Ascending aorta (tissue), 2 donors: ENCODE results near the gene CTSZ. TPM values are rescaled to one million over a fixed set of nuclear protein-coding genes. Genes with fewer than 3 reads are reported as not detected.
"Not testable (repeated sequence)": the region's sequence is repeated elsewhere in the genome, so short reads cannot be mapped to it uniquely, and the experiment has no call there.

ENCODE experiments used
- DNase-seq, 2 donors: peaks; one replicate each; pipeline ENCODE4 v3.0.0-alpha.2; 2019; ENCODE audit warnings: low spot score in 2 of 2
- H3K27ac ChIP-seq, 2 donors: fragments of 200-600 bp; sonication (generic); one replicate each; pipeline ENCODE4 v1.5.1; 2016 to 2017; ENCODE audit warnings: mild to moderate bottlenecking in 1 of 2
- H3K27me3 ChIP-seq: fragments of 200-600 bp; sonication (generic); one replicate; pipeline ENCODE4 v1.5.1; 2017
- H3K36me3 ChIP-seq, 2 donors: fragments of 200-600 bp; sonication (generic); one replicate each; pipeline ENCODE4 v1.5.1; 2016
- H3K4me1 ChIP-seq, 2 donors: fragments of 200-600 bp; sonication (generic); one replicate each; pipeline ENCODE4 v1.5.1; 2016 to 2017; ENCODE audit warnings: mild to moderate bottlenecking in 1 of 2
- H3K4me3 ChIP-seq, 2 donors: fragments of 200-600 bp; sonication (generic); one replicate each; pipeline ENCODE4 v1.5.1; 2016 to 2017; ENCODE audit warnings: mild to moderate bottlenecking in 1 of 2
- H3K9me3 ChIP-seq, 2 donors: fragments of 200-600 bp; sonication (generic); one replicate each; pipeline ENCODE4 v1.5.1; 2016
- CTCF ChIP-seq, 3 experiments: fragments of 200-600 bp in 2 of 3; fragments of 450-650 bp in 1 of 3; sonication (generic) in 2 of 3; IDR thresholded peaks; one replicate each; pipeline ENCODE4 v1.5.1; 2016 to 2019; ENCODE audit warnings: antibody characterized with exemption in 3 of 3, mild to moderate bottlenecking in 1 of 3, moderate library complexity in 1 of 3
- intact Hi-C: fragments of 100-400 bp; cut with DNase I; formaldehyde crosslinking; loops from one replicate; pipeline ENCODE4 v1.15.1; 2023
- total RNA-seq: library from RNA; depleted of rRNA; stranded (reverse); fragments of >200 nt; gene quantifications from one replicate; pipeline ENCODE4 v1.1.0, GENCODE V29; 2016

Gene CTSZ
- total RNA-seq, 1 donor from 2014 or later, result 342 TPM

DNA sequence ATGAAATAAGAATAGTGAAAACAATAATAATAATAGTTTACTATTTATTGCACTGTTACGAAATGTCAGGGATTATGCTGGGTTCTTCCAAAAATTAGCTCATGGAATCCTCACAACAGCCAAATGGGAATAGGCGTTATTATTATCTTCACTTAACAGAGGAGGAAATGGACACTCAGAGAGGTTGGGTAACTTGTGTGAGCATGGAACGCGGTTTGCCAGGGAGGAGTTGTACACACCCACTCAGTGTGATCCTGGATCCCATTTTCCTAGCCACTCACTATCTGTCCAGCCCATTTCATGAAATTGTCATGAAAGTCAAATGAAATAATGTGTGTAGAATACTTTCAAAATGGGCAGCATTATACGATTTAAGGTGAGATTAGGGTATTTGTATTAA lies 21.4 kb downstream of the CTSZ start:
- no peak for TF ChIP-seq CTCF (IDR thresholded peaks at IDR 0.05)
- intact Hi-C loops, result no loop called here
- H3K4me3 ChIP-seq, result no peak overlapping the region
- H3K36me3 ChIP-seq, result peaks cover 30 to 46% of the 10 kb centered on the region in 2 donors
- H3K27ac ChIP-seq, result no peak overlapping the region
- H3K9me3 ChIP-seq, result no peaks in the 10 kb centered on the region
- peaks cover 3 to 13% of the 10 kb centered on the region in 2 donors for H3K4me1 ChIP-seq
- no peaks in the 10 kb centered on the region for H3K27me3 ChIP-seq
- peak in 1 of 2 donors; percentile 57 for DNase-seq

DNA sequence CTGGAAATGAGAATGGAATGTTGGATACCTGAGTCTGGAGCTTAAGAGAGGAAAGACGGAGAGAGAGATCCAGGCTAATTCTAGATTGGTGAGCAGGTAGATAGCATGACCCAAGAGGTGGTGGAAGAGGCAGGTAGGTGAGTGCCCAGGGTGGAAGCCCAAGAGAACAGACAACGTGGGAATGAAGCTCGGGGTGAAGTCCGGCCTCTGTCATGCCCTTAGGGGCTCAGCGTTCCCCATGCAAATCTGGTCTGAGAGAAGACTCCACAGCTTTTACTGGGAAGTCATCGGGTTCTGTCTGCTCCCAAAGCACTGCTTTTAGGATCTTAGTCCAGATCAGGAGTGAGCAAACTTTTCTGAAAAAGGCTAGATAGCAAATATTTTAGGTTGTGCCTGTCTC lies 22.4 kb downstream of the CTSZ start:
- intact Hi-C loops, result no loop called here
- Histone ChIP-seq H3K9me3 (no peaks in the 10 kb centered on the region), H3K4me3 (no peak overlapping the region), H3K4me1 (peaks cover 3 to 15% of the 10 kb centered on the region in 2 donors), H3K27ac (peak overlapping the region in 1 of 2 donors; percentile 3), H3K36me3 (peaks cover 21 to 36% of the 10 kb centered on the region in 2 donors), H3K27me3 (no peaks in the 10 kb centered on the region)
- no peak for TF ChIP-seq CTCF (IDR thresholded peaks at IDR 0.05)
- peak in 1 of 2 donors; percentile 31 for DNase-seq

GRCh38 chr20:58983115-58983468 lies 24.0 kb downstream of the CTSZ start:
- H3K27me3 ChIP-seq, H3K9me3 ChIP-seq, H3K4me3 ChIP-seq, intact Hi-C loops, H3K27ac ChIP-seq: not testable (repeated sequence)
- peak in 1 of 2 donors; percentile 30 for DNase-seq
- Histone ChIP-seq H3K4me1 (peaks cover 3 to 15% of the 10 kb centered on the region in 2 donors), H3K36me3 (peaks cover 11 to 20% of the 10 kb centered on the region in 2 donors)

DNA sequence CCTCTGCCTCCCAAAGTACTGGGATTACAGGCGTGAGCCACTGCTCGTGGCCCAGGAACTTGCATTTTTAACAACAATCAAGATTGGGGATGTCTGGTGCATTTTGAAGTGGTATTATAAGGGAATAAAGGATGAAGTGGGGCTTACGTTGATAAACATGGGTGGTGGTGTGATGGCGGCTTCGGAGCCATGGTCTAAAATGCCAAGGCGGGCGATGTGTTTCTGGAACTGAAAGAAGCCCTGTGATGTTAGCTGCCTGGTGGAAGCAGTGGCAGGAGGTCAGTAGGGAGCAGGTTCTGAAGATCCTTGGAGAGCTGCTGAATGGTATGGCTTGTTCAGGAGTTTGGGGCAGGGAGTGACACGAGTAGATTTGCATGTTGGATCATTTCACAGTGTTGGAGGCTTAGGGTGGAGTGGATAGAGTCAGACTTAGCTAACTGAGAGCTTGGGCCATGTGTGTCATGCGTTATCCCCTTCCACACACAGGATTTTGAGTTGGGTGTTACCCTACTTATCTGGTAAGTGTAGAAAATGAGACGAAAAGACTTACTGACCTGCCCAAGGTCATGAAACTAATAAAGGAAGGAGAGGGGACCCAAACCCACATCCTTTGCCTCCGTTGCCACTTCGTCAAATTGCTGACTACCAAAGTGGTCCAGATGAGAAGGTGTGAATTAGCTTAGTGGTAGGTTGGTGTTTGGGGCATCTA lies 24.5 kb downstream of the CTSZ start:
- no peaks in the 10 kb centered on the region for H3K27me3 ChIP-seq
- no peaks in the 10 kb centered on the region for H3K9me3 ChIP-seq
- peaks cover 11 to 15% of the 10 kb centered on the region in 2 donors for H3K36me3 ChIP-seq
- intact Hi-C loops, result no loop called here
- H3K4me3 ChIP-seq, result peak overlapping the region in 1 of 2 donors; percentile 96
- H3K4me1 ChIP-seq, result peaks cover 3 to 15% of the 10 kb centered on the region in 2 donors
- TF ChIP-seq CTCF (IDR thresholded peaks at IDR 0.05), result no peak
- peak in 1 of 2 donors; percentile 53 for DNase-seq
- H3K27ac ChIP-seq, result peak overlapping the region in 1 of 2 donors; percentile 85

- intact Hi-C loops, result loop anchor here (1.0 to 2.0 kb wide), 5 partner anchors 25 to 93 kb away; partner anchors contain the start of genes CTSZ and PRELID3B
- no peak for TF ChIP-seq CTCF (IDR thresholded peaks at IDR 0.05)
These were observed 25.3 kb downstream of the CTSZ start for GRCh38 chr20:58981628-58982364.

More at GRCh38 chr20:58981628-58982364, 25.3 kb downstream of the CTSZ start:
- Histone ChIP-seq H3K4me1 (peaks cover 3 to 15% of the 10 kb centered on the region in 2 donors), H3K27me3 (no peaks in the 10 kb centered on the region), H3K27ac (peak overlapping the region in 1 of 2 donors; percentile 85), H3K4me3 (peak overlapping the region; percentile 85 to 96), H3K9me3 (no peaks in the 10 kb centered on the region), H3K36me3 (peaks cover 5 to 7% of the 10 kb centered on the region in 2 donors)
- peak in 1 of 2 donors; percentile 58 for DNase-seq
